ENCODE data around the gene GRB2. TPM values are rescaled to one million over a fixed set of nuclear protein-coding genes. Genes with fewer than 3 reads are reported as not detected.

GRB2 gene
- total and polyA plus RNA-seq, 10 of the 15 experiments (the other 5 are each of a cell fraction or from before 2014, with no cell fraction given) = 113 to 268 (median 158) TPM

Small RNA genes within 50 kb of the gene (microRNA-seq; reads per million reads assigned to microRNA genes)
- 1.1 reads per million for gene MIR3678

Small RNA genes within 50 kb of the gene (small RNA-seq; reads per million reads assigned to genes)
- gene MIR3678 = 1.7 reads per million, percentile 54 among the genes with 10 or more reads in this experiment
- gene RF00019 = not detected
- gene RNU6-938P = not detected

Other genes starting within 250 kb of the GRB2 start
Only the 7 nearest of the 12 such genes appear.
- 105 and 117 TPM in 2 replicates for gene MRPS7, start 143.8 kb downstream of the GRB2 start, total RNA-seq (2014; rRNA removed)
- gene MRPS7, start 143.8 kb downstream of the GRB2 start, total RNA-seq (2014; rRNA removed; fragmentation: Illumina TruSeq; extraction: Trizol) = 89.6 and 101 TPM in 2 replicates
- gene MRPS7, start 143.8 kb downstream of the GRB2 start, total RNA-seq (2021) = 88.4 and 89.2 TPM in 2 replicates
- 73.6 and 89.7 TPM in 2 replicates for gene MRPS7, start 143.8 kb downstream of the GRB2 start, polyA plus RNA-seq (2011; rRNA removed)
- 71.2 and 101 TPM in 2 replicates for gene MRPS7, start 143.8 kb downstream of the GRB2 start, polyA plus RNA-seq (2014; fragmentation: Illumina TruSeq; extraction: Trizol)
- 100 to 1,000 TPM; 161 to 209 TPM for gene MRPS7, start 143.8 kb downstream of the GRB2 start, polyA plus RNA-seq (2014; fragmentation: Nextera tagmentation; extraction: Ambion mirVana)
- 93.2 and 108 TPM in 2 replicates for gene MRPS7, start 143.8 kb downstream of the GRB2 start, polyA plus RNA-seq (2014; rRNA removed)
- gene MRPS7, start 143.8 kb downstream of the GRB2 start, polyA plus RNA-seq (2016; fragmentation: Nextera tagmentation; extraction: Ambion mirVana) = 100 to 1,000 TPM; 207 to 217 TPM
- gene MIF4GD, start 134.4 kb downstream of the GRB2 start, total RNA-seq (2014; rRNA removed) = 43.9 and 44.3 TPM in 2 replicates
- gene MIF4GD, start 134.4 kb downstream of the GRB2 start, total RNA-seq (2014; rRNA removed; fragmentation: Illumina TruSeq; extraction: Trizol) = 22.8 and 23.4 TPM in 2 replicates
- gene MIF4GD, start 134.4 kb downstream of the GRB2 start, total RNA-seq (2021) = 40.0 and 45.6 TPM in 2 replicates
- gene MIF4GD, start 134.4 kb downstream of the GRB2 start, polyA plus RNA-seq (2011; rRNA removed) = 49.8 and 66.1 TPM in 2 replicates
- 20.4 and 42.0 TPM in 2 replicates for gene MIF4GD, start 134.4 kb downstream of the GRB2 start, polyA plus RNA-seq (2014; fragmentation: Illumina TruSeq; extraction: Trizol)
- 10 to 100 TPM; 94.7 to 96.2 TPM for gene MIF4GD, start 134.4 kb downstream of the GRB2 start, polyA plus RNA-seq (2014; fragmentation: Nextera tagmentation; extraction: Ambion mirVana)
- 49.6 and 57.0 TPM in 2 replicates for gene MIF4GD, start 134.4 kb downstream of the GRB2 start, polyA plus RNA-seq (2014; rRNA removed)
- 10 to 100 TPM; 63.3 to 69.4 TPM for gene MIF4GD, start 134.4 kb downstream of the GRB2 start, polyA plus RNA-seq (2016; fragmentation: Nextera tagmentation; extraction: Ambion mirVana)
- 55.6 and 58.3 TPM in 2 replicates for gene SLC25A19, start 116.2 kb downstream of the GRB2 start, total RNA-seq (2014; rRNA removed)
- gene SLC25A19, start 116.2 kb downstream of the GRB2 start, total RNA-seq (2014; rRNA removed; fragmentation: Illumina TruSeq; extraction: Trizol) = 39.7 and 49.1 TPM in 2 replicates
- gene SLC25A19, start 116.2 kb downstream of the GRB2 start, total RNA-seq (2021) = 59.6 and 60.6 TPM in 2 replicates
- gene SLC25A19, start 116.2 kb downstream of the GRB2 start, polyA plus RNA-seq (2011; rRNA removed) = 28.3 and 39.2 TPM in 2 replicates
- 24.1 and 45.5 TPM in 2 replicates for gene SLC25A19, start 116.2 kb downstream of the GRB2 start, polyA plus RNA-seq (2014; fragmentation: Illumina TruSeq; extraction: Trizol)
- 10 to 100 TPM; 32.9 to 43.1 TPM for gene SLC25A19, start 116.2 kb downstream of the GRB2 start, polyA plus RNA-seq (2014; fragmentation: Nextera tagmentation; extraction: Ambion mirVana)
- gene SLC25A19, start 116.2 kb downstream of the GRB2 start, polyA plus RNA-seq (2014; rRNA removed) = 68.5 and 69.4 TPM in 2 replicates
- gene SLC25A19, start 116.2 kb downstream of the GRB2 start, polyA plus RNA-seq (2016; fragmentation: Nextera tagmentation; extraction: Ambion mirVana) = 10 to 100 TPM; 77.0 to 91.6 TPM
- gene TMEM94, start 51.0 kb upstream of the GRB2 start, total RNA-seq (2014; rRNA removed) = 23.9 and 31.4 TPM in 2 replicates
- gene TMEM94, start 51.0 kb upstream of the GRB2 start, total RNA-seq (2014; rRNA removed; fragmentation: Illumina TruSeq; extraction: Trizol) = 15.4 and 15.8 TPM in 2 replicates
- 59.0 and 70.7 TPM in 2 replicates for gene TMEM94, start 51.0 kb upstream of the GRB2 start, total RNA-seq (2021)
- 9.8 and 21.9 TPM in 2 replicates for gene TMEM94, start 51.0 kb upstream of the GRB2 start, polyA plus RNA-seq (2011; rRNA removed)
- 11.9 and 46.5 TPM in 2 replicates for gene TMEM94, start 51.0 kb upstream of the GRB2 start, polyA plus RNA-seq (2014; fragmentation: Illumina TruSeq; extraction: Trizol)
- gene TMEM94, start 51.0 kb upstream of the GRB2 start, polyA plus RNA-seq (2014; fragmentation: Nextera tagmentation; extraction: Ambion mirVana) = 1 to 10 TPM in 1 of 2 experiments, under 1 TPM in 1; 0.31 to 2.3 TPM
- gene TMEM94, start 51.0 kb upstream of the GRB2 start, polyA plus RNA-seq (2014; rRNA removed) = 41.7 and 50.5 TPM in 2 replicates
- gene TMEM94, start 51.0 kb upstream of the GRB2 start, polyA plus RNA-seq (2016; fragmentation: Nextera tagmentation; extraction: Ambion mirVana) = 10 to 100 TPM; 21.2 to 26.9 TPM
- 0.44 and 1.4 TPM in 2 replicates for gene CASKIN2, start 109.9 kb upstream of the GRB2 start, total RNA-seq (2014; rRNA removed)
- 0.18 and 0.23 TPM in 2 replicates for gene CASKIN2, start 109.9 kb upstream of the GRB2 start, total RNA-seq (2014; rRNA removed; fragmentation: Illumina TruSeq; extraction: Trizol)
- gene CASKIN2, start 109.9 kb upstream of the GRB2 start, total RNA-seq (2021) = 0.80 and 1.8 TPM in 2 replicates
- gene CASKIN2, start 109.9 kb upstream of the GRB2 start, polyA plus RNA-seq (2011; rRNA removed) = 0.10 TPM in 1 of 2 replicates, not detected in the other
- 0.14 and 0.16 TPM in 2 replicates for gene CASKIN2, start 109.9 kb upstream of the GRB2 start, polyA plus RNA-seq (2014; fragmentation: Illumina TruSeq; extraction: Trizol)
- under 1 TPM in 1 of 2 experiments, not detected in 1; 0.02 TPM for gene CASKIN2, start 109.9 kb upstream of the GRB2 start, polyA plus RNA-seq (2014; fragmentation: Nextera tagmentation; extraction: Ambion mirVana)
- 0.93 and 2.7 TPM in 2 replicates for gene CASKIN2, start 109.9 kb upstream of the GRB2 start, polyA plus RNA-seq (2014; rRNA removed)
- under 1 TPM; 0.44 to 0.56 TPM for gene CASKIN2, start 109.9 kb upstream of the GRB2 start, polyA plus RNA-seq (2016; fragmentation: Nextera tagmentation; extraction: Ambion mirVana)
- gene TSEN54, start 110.8 kb upstream of the GRB2 start, total RNA-seq (2014; rRNA removed) = 42.1 and 43.2 TPM in 2 replicates
- 21.4 and 26.1 TPM in 2 replicates for gene TSEN54, start 110.8 kb upstream of the GRB2 start, total RNA-seq (2014; rRNA removed; fragmentation: Illumina TruSeq; extraction: Trizol)
- 37.3 and 41.2 TPM in 2 replicates for gene TSEN54, start 110.8 kb upstream of the GRB2 start, total RNA-seq (2021)
- 25.4 and 45.7 TPM in 2 replicates for gene TSEN54, start 110.8 kb upstream of the GRB2 start, polyA plus RNA-seq (2011; rRNA removed)
- gene TSEN54, start 110.8 kb upstream of the GRB2 start, polyA plus RNA-seq (2014; fragmentation: Illumina TruSeq; extraction: Trizol) = 22.9 and 29.5 TPM in 2 replicates
- 10 to 100 TPM in 1 of 2 experiments, 1 to 10 TPM in 1; 7.1 to 23.1 TPM for gene TSEN54, start 110.8 kb upstream of the GRB2 start, polyA plus RNA-seq (2014; fragmentation: Nextera tagmentation; extraction: Ambion mirVana)
- 42.4 and 52.2 TPM in 2 replicates for gene TSEN54, start 110.8 kb upstream of the GRB2 start, polyA plus RNA-seq (2014; rRNA removed)
- gene TSEN54, start 110.8 kb upstream of the GRB2 start, polyA plus RNA-seq (2016; fragmentation: Nextera tagmentation; extraction: Ambion mirVana) = 10 to 100 TPM; 41.1 to 48.0 TPM
- 5.0 and 6.5 TPM in 2 replicates for gene LLGL2, start 120.0 kb upstream of the GRB2 start, total RNA-seq (2014; rRNA removed)
- gene LLGL2, start 120.0 kb upstream of the GRB2 start, total RNA-seq (2014; rRNA removed; fragmentation: Illumina TruSeq; extraction: Trizol) = 1.8 and 2.0 TPM in 2 replicates
- 6.3 and 7.6 TPM in 2 replicates for gene LLGL2, start 120.0 kb upstream of the GRB2 start, total RNA-seq (2021)
- 1.7 and 3.3 TPM in 2 replicates for gene LLGL2, start 120.0 kb upstream of the GRB2 start, polyA plus RNA-seq (2011; rRNA removed)
- gene LLGL2, start 120.0 kb upstream of the GRB2 start, polyA plus RNA-seq (2014; fragmentation: Illumina TruSeq; extraction: Trizol) = 9.9 TPM in 1 of 2 replicates, not detected in the other
- under 1 TPM; 0.21 to 0.75 TPM for gene LLGL2, start 120.0 kb upstream of the GRB2 start, polyA plus RNA-seq (2014; fragmentation: Nextera tagmentation; extraction: Ambion mirVana)
- gene LLGL2, start 120.0 kb upstream of the GRB2 start, polyA plus RNA-seq (2014; rRNA removed) = 5.8 and 7.4 TPM in 2 replicates
- gene LLGL2, start 120.0 kb upstream of the GRB2 start, polyA plus RNA-seq (2016; fragmentation: Nextera tagmentation; extraction: Ambion mirVana) = 1 to 10 TPM; 4.1 to 5.0 TPM

All from GM12878 (cell line).